PC-3 (cell line): Measurements from ENCODE around the gene ZNF462. TPM values are rescaled to one million over a fixed set of nuclear protein-coding genes. Genes with fewer than 3 reads are reported as not detected.

Experiments used
- ATAC-seq: fragments of 200-7000 bp; cut with Tn5 transposase; 2 replicates; pipeline ENCODE4 v1.9.1; 2020; ENCODE audit warnings: mild to moderate bottlenecking, moderate library complexity
- BruUV-seq: library from RNA; stranded (reverse); fragments of 400-500 nt; replicated peaks from 2 replicates; lab custom pipeline; 2021; lab: Mats Ljungman, UMichigan
- CTCF ChIA-PET: fragments of 300-600 bp; sonication (Branson Sonifier 250); formaldehyde crosslinking; loops from one replicate; lab custom pipeline; 2022; ENCODE audit warnings: antibody characterized with exemption; lab: Charles Lee
- POLR2A ChIA-PET: fragments of 300-600 bp; sonication (Branson Sonifier 250); formaldehyde crosslinking; loops from one replicate; lab custom pipeline; 2022; ENCODE audit warnings: antibody characterized with exemption; ENCODE audit not compliant: unreplicated experiment; lab: Charles Lee
- DNase-seq: peaks from one replicate; pipeline ENCODE4 v3.0.0-alpha.2; 2015
- H2AFZ ChIP-seq: fragments of 300-600 bp; sonication (generic); 2 replicates; pipeline ENCODE4 v1.6.0; 2016; ENCODE audit warnings: antibody characterized with exemption, low read length
- H3F3A ChIP-seq: fragments of 300-600 bp; sonication (generic); one replicate; pipeline ENCODE4 v1.6.0; 2017; ENCODE audit warnings: antibody characterized with exemption, low read length, control low read depth, mild to moderate bottlenecking; ENCODE audit not compliant: unreplicated experiment
- H3K27ac ChIP-seq: fragments of 300-600 bp; sonication (generic); 2 replicates; pipeline ENCODE4 v1.5.1; 2016; ENCODE audit warnings: mild to moderate bottlenecking, low read length
- H3K27me3 ChIP-seq: fragments of 300-600 bp; sonication (generic); 2 replicates; pipeline ENCODE4 v1.6.1; 2016; ENCODE audit warnings: low read length, mixed read lengths
- H3K36me3 ChIP-seq: fragments of 300-600 bp; sonication (generic); 2 replicates; pipeline ENCODE4 v1.6.1; 2016; ENCODE audit warnings: low read depth, mixed run types, low read length, mixed read lengths
- H3K4me1 ChIP-seq: fragments of 300-600 bp; sonication (generic); 2 replicates; pipeline ENCODE4 v1.5.1; 2016; ENCODE audit warnings: low read length; ENCODE audit not compliant: insufficient read depth
- H3K4me2 ChIP-seq: fragments of 300-600 bp; sonication (generic); 2 replicates; pipeline ENCODE4 v1.6.0; 2016; ENCODE audit warnings: low read length
- H3K4me3 ChIP-seq: fragments of 300-600 bp; sonication (generic); 2 replicates; pipeline ENCODE4 v1.5.1; 2016; ENCODE audit warnings: mild to moderate bottlenecking, low read length, mixed read lengths
- H3K79me2 ChIP-seq: fragments of 300-600 bp; sonication (generic); 2 replicates; pipeline ENCODE4 v1.6.1; 2017; ENCODE audit warnings: low read length, mixed read lengths
- H3K9ac ChIP-seq: fragments of 300-600 bp; sonication (generic); 2 replicates; pipeline ENCODE4 v1.6.0; 2016; ENCODE audit warnings: mild to moderate bottlenecking, low read length
- H3K9me2 ChIP-seq: fragments of 300-600 bp; sonication (generic); replicated peaks from 2 replicates; pipeline ENCODE4 v1.6.1; 2016; ENCODE audit warnings: mixed run types, low read length, mixed read lengths
- H3K9me3 ChIP-seq: fragments of 300-600 bp; sonication (generic); 2 replicates; pipeline ENCODE4 v1.6.1; 2016; ENCODE audit warnings: low read length, mixed read lengths
- H4K20me1 ChIP-seq: fragments of 300-600 bp; sonication (generic); 2 replicates; pipeline ENCODE4 v1.6.1; 2016; ENCODE audit warnings: low read length, mixed read lengths
- EZH2 ChIP-seq: fragments of 300-600 bp; sonication (generic); IDR thresholded peaks from one replicate; pipeline ENCODE4 v1.6.1; 2017; ENCODE audit warnings: antibody characterized with exemption, mild to moderate bottlenecking, low read length; ENCODE audit not compliant: unreplicated experiment
- EZH2phosphoT487 ChIP-seq: fragments of 300-600 bp; sonication (generic); IDR thresholded peaks from 2 replicates; pipeline ENCODE4 v1.6.1; 2018; ENCODE audit warnings: mild to moderate bottlenecking, antibody characterized with exemption, low read length, borderline replicate concordance
- intact Hi-C: fragments of 100-400 bp; cut with micrococcal nuclease; formaldehyde crosslinking; loops from 2 replicates; pipeline ENCODE4 v1.9.0; 2023
- total RNA-seq: library from RNA; depleted of rRNA; stranded (reverse); fragments of >200 nt; gene quantifications from 2 replicates; pipeline ENCODE4 v1.2.3, GENCODE V29; 2014
- TF ChIP-seq, protein P1 (sequence below): fragments of 300-600 bp; sonication (generic); conservative IDR thresholded peaks from 2 replicates; pipeline ENCODE4 v1.5.1; 2017; ENCODE audit warnings: antibody characterized with exemption, low read depth, mild to moderate bottlenecking, low read length

Gene ZNF462
- total RNA-seq, 1 experiment from 2014 or later, result 21.2 TPM

DNA sequence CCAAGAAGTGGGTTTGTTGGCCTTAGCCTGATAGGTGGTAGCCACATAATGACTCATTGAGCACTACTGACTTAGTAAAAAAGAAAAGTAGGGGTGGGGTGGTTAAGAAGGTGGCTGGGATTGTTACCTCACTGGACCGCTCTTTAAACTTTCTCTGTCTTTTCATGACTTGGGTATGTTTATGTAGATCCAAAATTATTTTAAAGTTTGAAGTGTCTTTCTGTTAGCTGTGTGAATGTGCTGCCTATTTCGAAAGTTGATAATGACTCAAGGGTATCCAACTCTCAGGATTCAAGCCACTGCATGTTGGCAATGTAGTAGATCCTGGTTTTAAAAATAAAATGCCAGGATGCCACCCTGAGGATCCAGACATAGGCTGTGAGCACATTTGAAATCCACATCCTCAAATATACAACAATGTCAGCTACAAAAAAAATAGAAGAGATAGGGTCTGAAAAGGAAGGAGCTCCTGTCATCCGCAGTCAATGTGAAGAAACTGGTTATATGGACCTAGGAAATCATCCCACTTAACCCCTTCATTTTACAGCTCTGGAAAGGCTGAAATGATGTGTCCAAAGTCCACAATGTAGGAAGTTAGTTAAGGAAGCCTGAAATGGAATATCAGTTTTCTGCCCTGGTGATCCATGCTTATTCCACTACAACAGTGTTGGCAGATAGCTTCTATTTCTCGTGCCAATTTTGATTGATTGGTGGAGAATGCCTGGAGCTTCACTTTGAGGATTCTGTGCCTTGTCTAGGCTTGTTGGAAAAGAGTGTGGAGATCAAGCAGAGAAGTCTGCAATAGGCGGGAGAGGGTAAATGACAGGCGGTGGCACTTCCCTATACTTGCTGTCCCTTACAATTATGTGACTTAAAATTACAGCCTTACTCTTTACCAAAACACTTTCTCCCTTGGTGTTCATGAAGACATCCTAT lies 23.4 kb downstream of the ZNF462 start:
- peaks cover 13% of the 10 kb centered on the region for H4K20me1 ChIP-seq

DNA sequence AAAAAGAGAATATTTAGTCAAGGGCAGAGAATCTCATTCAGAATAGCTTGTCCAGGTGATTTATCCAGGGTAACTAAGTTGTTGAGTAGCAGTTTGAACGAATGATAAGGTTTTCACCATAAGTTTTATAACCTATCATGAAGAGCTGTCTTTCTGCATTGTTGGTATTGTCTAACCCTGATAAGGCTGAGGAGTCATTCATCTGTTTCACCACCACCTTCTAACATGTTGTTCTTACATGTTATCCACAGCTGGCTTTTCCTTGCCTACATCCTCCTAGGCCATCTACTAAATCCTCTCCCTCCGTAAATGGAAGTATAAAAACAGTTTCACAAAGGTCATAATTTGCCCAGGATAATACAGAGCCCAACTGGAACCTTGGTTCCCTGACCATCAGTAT lies 24.1 kb downstream of the ZNF462 start:
- intact Hi-C loops, result no loop called here

More for the DNA sequence above, 23.4 kb downstream of the ZNF462 start:
- BruUV-seq, result no TSS peak
- H3K4me3 ChIP-seq, result no peak overlapping the region
- no peak overlapping the region for H3K9ac ChIP-seq
- no peak overlapping the region for H2AFZ ChIP-seq
- ChIA-PET POLR2A (no interaction called here), CTCF (no interaction called here)
- H3K9me3 ChIP-seq, result no peaks in the 10 kb centered on the region
- H3K4me2 ChIP-seq, result no peak overlapping the region
- H3K36me3 ChIP-seq, result peaks cover 6% of the 10 kb centered on the region; the same call in 1 of the 2 replicates
- intact Hi-C loops, result no loop called here
- ATAC-seq, result no peak
- H3F3A ChIP-seq, result no peaks in the 10 kb centered on the region
- H3K4me1 ChIP-seq, result peaks cover 37% of the 10 kb centered on the region
- TF ChIP-seq EZH2phosphoT487 (no peak), EZH2 (no peak)
- TF ChIP-seq, protein P1, sequence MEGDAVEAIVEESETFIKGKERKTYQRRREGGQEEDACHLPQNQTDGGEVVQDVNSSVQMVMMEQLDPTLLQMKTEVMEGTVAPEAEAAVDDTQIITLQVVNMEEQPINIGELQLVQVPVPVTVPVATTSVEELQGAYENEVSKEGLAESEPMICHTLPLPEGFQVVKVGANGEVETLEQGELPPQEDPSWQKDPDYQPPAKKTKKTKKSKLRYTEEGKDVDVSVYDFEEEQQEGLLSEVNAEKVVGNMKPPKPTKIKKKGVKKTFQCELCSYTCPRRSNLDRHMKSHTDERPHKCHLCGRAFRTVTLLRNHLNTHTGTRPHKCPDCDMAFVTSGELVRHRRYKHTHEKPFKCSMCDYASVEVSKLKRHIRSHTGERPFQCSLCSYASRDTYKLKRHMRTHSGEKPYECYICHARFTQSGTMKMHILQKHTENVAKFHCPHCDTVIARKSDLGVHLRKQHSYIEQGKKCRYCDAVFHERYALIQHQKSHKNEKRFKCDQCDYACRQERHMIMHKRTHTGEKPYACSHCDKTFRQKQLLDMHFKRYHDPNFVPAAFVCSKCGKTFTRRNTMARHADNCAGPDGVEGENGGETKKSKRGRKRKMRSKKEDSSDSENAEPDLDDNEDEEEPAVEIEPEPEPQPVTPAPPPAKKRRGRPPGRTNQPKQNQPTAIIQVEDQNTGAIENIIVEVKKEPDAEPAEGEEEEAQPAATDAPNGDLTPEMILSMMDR, result no peak
- H3K27me3 ChIP-seq, result no peaks in the 10 kb centered on the region
- H3K79me2 ChIP-seq, result peaks cover 100% of the 10 kb centered on the region
- no peak for DNase-seq
- H3K27ac ChIP-seq, result no peak overlapping the region
- H3K9me2 ChIP-seq, result no peaks in the 10 kb centered on the region

More for the DNA sequence above, 24.1 kb downstream of the ZNF462 start:
- TF ChIP-seq, protein P1, result no peak
- TF ChIP-seq EZH2 (no peak), EZH2phosphoT487 (no peak)
- peaks cover 13% of the 10 kb centered on the region for H4K20me1 ChIP-seq
- CTCF ChIA-PET, result no interaction called here
- H3K27me3 ChIP-seq, result no peaks in the 10 kb centered on the region
- H3K27ac ChIP-seq, result no peak overlapping the region
- peaks cover 44% of the 10 kb centered on the region for H3K4me1 ChIP-seq
- POLR2A ChIA-PET, result no interaction called here
- no peaks in the 10 kb centered on the region for H3K9me2 ChIP-seq
- no peaks in the 10 kb centered on the region for H3F3A ChIP-seq
- H3K9ac ChIP-seq, result no peak overlapping the region
- peaks cover 100% of the 10 kb centered on the region for H3K79me2 ChIP-seq
- no peak overlapping the region for H3K4me2 ChIP-seq
- BruUV-seq, result no TSS peak
- no peak for ATAC-seq
- H2AFZ ChIP-seq, result no peak overlapping the region
- DNase-seq, result no peak
- H3K36me3 ChIP-seq, result 0 out of 2 replicates have a peak, but pooled peaks cover 6% of the 10 kb centered on the region
- H3K9me3 ChIP-seq, result no peaks in the 10 kb centered on the region
- H3K4me3 ChIP-seq, result no peak overlapping the region
